Mesenchymal stem cell (in vitro differentiated cells and primary cell): ENCODE data around the gene OR13C9.
A peak's percentile ranks its signal among the peaks of the same experiment; 100 is the strongest.
"Not testable (repeated sequence)": the region's sequence is repeated elsewhere in the genome, so short reads cannot be mapped to it uniquely, and the experiment has no call there.

Source experiments
- DNase-seq: peaks from one replicate; pipeline ENCODE4 v3.0.0-alpha.2; 2013
- H2AFZ ChIP-seq: one replicate; pipeline ENCODE4 v1.6.1; 2013; ENCODE audit warnings: low read depth, mild to moderate bottlenecking, control low read depth, inconsistent platforms, low read length, moderate library complexity
- H2AK5ac ChIP-seq: 2 replicates; pipeline ENCODE4 v1.6.1; 2013; ENCODE audit warnings: low read length, moderate library complexity, mild to moderate bottlenecking, inconsistent platforms; ENCODE audit not compliant: severe bottlenecking
- H2BK120ac ChIP-seq: one replicate; pipeline ENCODE4 v1.6.1; 2013; ENCODE audit warnings: low read depth, mild to moderate bottlenecking, inconsistent platforms, low read length, moderate library complexity
- H2BK12ac ChIP-seq, 2 experiments: one replicate each; pipeline ENCODE4 v1.6.1; 2013; ENCODE audit warnings: inconsistent platforms in 2 of 2, low read length in 2 of 2, mild to moderate bottlenecking in 2 of 2, moderate library complexity in 2 of 2, control low read depth in 1 of 2
- H2BK15ac ChIP-seq: one replicate; pipeline ENCODE4 v1.6.1; 2013; ENCODE audit warnings: mild to moderate bottlenecking, low read depth, inconsistent platforms; ENCODE audit not compliant: poor library complexity, severe bottlenecking
- H2BK5ac ChIP-seq: 2 replicates; pipeline ENCODE4 v1.6.1; 2013; ENCODE audit warnings: low read depth, mild to moderate bottlenecking, low read length, control low read depth, inconsistent platforms; ENCODE audit not compliant: poor library complexity, severe bottlenecking
- H3K14ac ChIP-seq, 2 experiments: one replicate each; pipeline ENCODE4 v1.6.1; 2013; ENCODE audit warnings: inconsistent platforms in 2 of 2, low read length in 2 of 2, control low read depth in 1 of 2, mild to moderate bottlenecking in 1 of 2, moderate library complexity in 1 of 2
- H3K18ac ChIP-seq, 2 experiments: one replicate each; pipeline ENCODE4 v1.6.1; 2013; ENCODE audit warnings: inconsistent platforms in 2 of 2, low read length in 2 of 2, control low read depth in 1 of 2, low read depth in 1 of 2, mild to moderate bottlenecking in 1 of 2
- H3K23ac ChIP-seq, 2 experiments: one replicate each; pipeline ENCODE4 v1.6.1; 2013; ENCODE audit warnings: inconsistent platforms in 2 of 2, low read length in 2 of 2, mild to moderate bottlenecking in 2 of 2, moderate library complexity in 2 of 2, control low read depth in 1 of 2
- H3K27ac ChIP-seq: 2 replicates; pipeline ENCODE4 v1.5.1; 2013; ENCODE audit warnings: mild to moderate bottlenecking, moderate library complexity, low read length, control low read depth, inconsistent platforms; ENCODE audit not compliant: poor library complexity, severe bottlenecking
- H3K27me3 ChIP-seq, 2 experiments: 2 replicates each; pipeline versions ENCODE4 v1.6.1 to v1.7.0; 2013; ENCODE audit warnings: low read length in 2 of 2, mild to moderate bottlenecking in 2 of 2, moderate library complexity in 2 of 2, control low read depth in 1 of 2, inconsistent platforms in 1 of 2; ENCODE audit not compliant: control insufficient read depth in 1 of 2, insufficient read depth in 1 of 2
- H3K36me3 ChIP-seq, 2 experiments: 2 replicates each; pipeline versions ENCODE4 v1.6.1 to v1.7.0; 2013; ENCODE audit warnings: low read length in 2 of 2, control low read depth in 1 of 2, inconsistent platforms in 1 of 2, low read depth in 1 of 2, mild to moderate bottlenecking in 1 of 2; ENCODE audit not compliant: insufficient read depth in 2 of 2, control insufficient read depth in 1 of 2
- H3K4ac ChIP-seq, 2 experiments: one replicate each; pipeline ENCODE4 v1.6.1; 2013; ENCODE audit warnings: inconsistent platforms in 2 of 2, low read length in 2 of 2, mild to moderate bottlenecking in 2 of 2, moderate library complexity in 2 of 2, control low read depth in 1 of 2, low read depth in 1 of 2
- H3K4me1 ChIP-seq: 2 replicates; pipeline ENCODE4 v1.6.1; 2013; ENCODE audit warnings: low read depth, low read length, control low read depth; ENCODE audit not compliant: control insufficient read depth, insufficient read depth
- H3K4me2 ChIP-seq: 2 replicates; pipeline ENCODE4 v1.6.1; 2013; ENCODE audit warnings: low read length, mild to moderate bottlenecking, inconsistent platforms; ENCODE audit not compliant: poor library complexity, severe bottlenecking
- H3K4me3 ChIP-seq, 2 experiments: 2 replicates each; pipeline versions ENCODE4 v1.5.1 to v1.7.0; 2013; ENCODE audit warnings: low read length in 2 of 2, mild to moderate bottlenecking in 2 of 2, control low read depth in 1 of 2, low read depth in 1 of 2; ENCODE audit not compliant: insufficient read depth in 1 of 2
- H3K79me1 ChIP-seq: replicated peaks from 2 replicates; pipeline ENCODE4 v1.6.1; 2013; ENCODE audit warnings: mild to moderate bottlenecking, control low read depth, low read length, inconsistent platforms; ENCODE audit not compliant: poor library complexity, severe bottlenecking
- H3K9ac ChIP-seq: 2 replicates; pipeline ENCODE4 v1.7.0; 2013; ENCODE audit warnings: mild to moderate bottlenecking, low read length, moderate library complexity
- H3K9me3 ChIP-seq: 2 replicates; pipeline ENCODE4 v1.7.0; 2013; ENCODE audit warnings: mild to moderate bottlenecking, low read length; ENCODE audit not compliant: control insufficient read depth
- H4K8ac ChIP-seq: one replicate; pipeline ENCODE4 v1.6.1; 2013; ENCODE audit warnings: inconsistent platforms, mild to moderate bottlenecking, low read length, moderate library complexity
- H4K91ac ChIP-seq: one replicate; pipeline ENCODE4 v1.6.1; 2013; ENCODE audit warnings: mild to moderate bottlenecking, low read length, inconsistent platforms
- WGBS: methylation state at CpG from one replicate; pipeline ENCODE4 v1.1.7; 2013; ENCODE audit warnings: mixed read lengths; 5-methylcytosine and 5-hydroxymethylcytosine counted together

Gene OR13C9

GRCh38 chr9:104598749-104599148 lies 19.3 kb downstream of the OR13C9 start:
- not testable (repeated sequence) for DNase-seq, H3K79me1 ChIP-seq, H3K27me3 ChIP-seq, H3K9me3 ChIP-seq, H3K18ac ChIP-seq, H3K4me3 ChIP-seq, H2BK15ac ChIP-seq, H3K27ac ChIP-seq, H3K4ac ChIP-seq, H4K91ac ChIP-seq, H3K4me2 ChIP-seq, H2BK12ac ChIP-seq, H2AK5ac ChIP-seq, H2BK5ac ChIP-seq, H3K36me3 ChIP-seq, H2AFZ ChIP-seq, H2BK120ac ChIP-seq, H3K4me1 ChIP-seq, H3K23ac ChIP-seq, H3K9ac ChIP-seq, H3K14ac ChIP-seq, H4K8ac ChIP-seq
- WGBS = 56% methylated on average over 1 of the region's 3 CpGs

GRCh38 chr9:104589626-104590025 lies 28.4 kb downstream of the OR13C9 start:
- Histone ChIP-seq H2BK12ac (no peak overlapping the region), H3K14ac (no peak overlapping the region), H3K27me3 (no peaks in the 10 kb centered on the region), H3K4me2 (no peak overlapping the region), H2BK5ac (no peak overlapping the region), H3K4me1 (no peaks in the 10 kb centered on the region), H3K9ac (no peak overlapping the region), H2AFZ (no peak overlapping the region), H3K36me3 (no peaks in the 10 kb centered on the region), H3K79me1 (no peaks in the 10 kb centered on the region), H4K91ac (no peak overlapping the region), H3K9me3 (peaks cover 9% of the 10 kb centered on the region), H4K8ac (no peak overlapping the region), H2AK5ac (no peak overlapping the region), H3K4ac (no peak overlapping the region), H3K27ac (no peak overlapping the region), H2BK15ac (no peak overlapping the region), H2BK120ac (no peak overlapping the region), H3K23ac (no peak overlapping the region), H3K18ac (no peak overlapping the region), H3K4me3 (no peak overlapping the region)
- DNase-seq = no peak
- no CpG with 5 or more reads among the region's 1 CpG for WGBS

- no peak overlapping the region for H4K91ac ChIP-seq
- H3K4me3 ChIP-seq = no peak overlapping the region
- peak overlapping the region; percentile 63 for H3K9ac ChIP-seq
- no peak overlapping the region for H3K4me2 ChIP-seq
- peak overlapping the region; percentile 44 for H2BK5ac ChIP-seq
- H3K9me3 ChIP-seq = no peaks in the 10 kb centered on the region
- no peak for DNase-seq
- H3K23ac ChIP-seq = no peak overlapping the region
- no peaks in the 10 kb centered on the region for H3K36me3 ChIP-seq
- H2AK5ac ChIP-seq = no peak overlapping the region
- no peak overlapping the region for H2BK12ac ChIP-seq
- 100% methylated on average over 1 of the region's 1 CpG for WGBS
- H3K27me3 ChIP-seq = no peaks in the 10 kb centered on the region
- no peak overlapping the region for H3K27ac ChIP-seq
- no peak overlapping the region for H3K18ac ChIP-seq
- no peak overlapping the region for H4K8ac ChIP-seq
- H2BK15ac ChIP-seq = no peak overlapping the region
- no peak overlapping the region for H2BK120ac ChIP-seq
- H3K4me1 ChIP-seq = no peaks in the 10 kb centered on the region
- no peak overlapping the region for H3K4ac ChIP-seq
- H3K79me1 ChIP-seq = no peaks in the 10 kb centered on the region
- no peak overlapping the region for H2AFZ ChIP-seq
- no peak overlapping the region for H3K14ac ChIP-seq
Measured at GRCh38 chr9:104586496-104587180, 31.4 kb downstream of the OR13C9 start.

DNA sequence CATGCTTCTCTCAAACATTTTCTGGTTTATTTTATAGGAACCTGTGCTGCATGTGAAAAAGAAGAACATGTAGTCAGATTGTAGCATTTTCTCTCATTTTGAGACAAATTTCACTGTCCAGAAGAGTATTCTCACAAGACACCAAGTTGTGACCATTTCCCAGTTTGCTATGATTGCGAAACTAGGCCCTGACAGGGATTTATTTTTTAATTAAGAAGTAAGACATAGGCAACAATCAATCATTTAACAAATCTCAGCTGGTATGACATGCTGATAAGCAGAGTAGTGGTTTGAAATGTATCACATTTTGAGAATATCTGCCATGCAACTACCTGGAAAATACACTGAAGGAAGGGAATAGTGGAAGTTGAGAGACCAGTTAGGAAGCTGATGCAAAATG lies 37.4 kb downstream of the OR13C9 start:
- no peaks in the 10 kb centered on the region for H3K27me3 ChIP-seq
- no peak overlapping the region for H3K4me2 ChIP-seq
- no peaks in the 10 kb centered on the region for H3K36me3 ChIP-seq
- no peak overlapping the region for H2BK120ac ChIP-seq
- no peak overlapping the region for H3K18ac ChIP-seq
- H3K4me1 ChIP-seq = no peaks in the 10 kb centered on the region
- no peak overlapping the region for H2AFZ ChIP-seq
- no peak overlapping the region for H3K9ac ChIP-seq
- no peak overlapping the region for H2BK5ac ChIP-seq
- no peak for DNase-seq
- H3K79me1 ChIP-seq = no peaks in the 10 kb centered on the region
- no peak overlapping the region for H3K4me3 ChIP-seq
- no peak overlapping the region for H2AK5ac ChIP-seq
- no peak overlapping the region for H3K27ac ChIP-seq
- no peak overlapping the region for H2BK12ac ChIP-seq
- no peak overlapping the region for H2BK15ac ChIP-seq
- no peak overlapping the region for H3K4ac ChIP-seq
- H3K23ac ChIP-seq = no peak overlapping the region
- no peak overlapping the region for H4K8ac ChIP-seq
- no peak overlapping the region for H3K14ac ChIP-seq
- WGBS = no CpG with 5 or more reads among the region's 1 CpG
- no peak overlapping the region for H4K91ac ChIP-seq
- H3K9me3 ChIP-seq = no peaks in the 10 kb centered on the region
